IMR-90 (cell line): Measurements from ENCODE around the gene AGAP2.

Experiments
- BHLHE40 ChIP-seq: fragments of 150-350 bp; IDR thresholded peaks from 2 replicates; pipeline ENCODE4 v1.6.1; 2016; ENCODE audit warnings: mild to moderate bottlenecking, low read depth, low read length
- CTCF ChIP-seq: conservative IDR thresholded peaks from 2 replicates; pipeline ENCODE4 v1.5.1; 2012; ENCODE audit warnings: mild to moderate bottlenecking, low read depth, low read length, improper control_type of control experiment
- FOS ChIP-seq: fragments of 150-350 bp; IDR thresholded peaks from 2 replicates; pipeline ENCODE4 v1.6.1; 2016; ENCODE audit warnings: low read depth, low read length
- MXI1 ChIP-seq: IDR thresholded peaks from 2 replicates; pipeline ENCODE4 v1.6.1; 2012; ENCODE audit warnings: low read depth, mild to moderate bottlenecking, low read length, moderate library complexity, borderline replicate concordance
- RFX5 ChIP-seq: IDR thresholded peaks from 2 replicates; pipeline ENCODE4 v1.8.0; 2012; ENCODE audit warnings: low read depth, mild to moderate bottlenecking, low read length, moderate library complexity

GRCh38 chr12:57766464-57767304 lies 28.1 kb upstream of the AGAP2 start, which contains the start of gene CYP27B1:
- TF ChIP-seq FOS (no peak), CTCF (no peak), RFX5 (no peak), MXI1 (no peak), BHLHE40 (no peak)
